HepG2 (cell line): ENCODE measurements around the gene LY6G5B. TPM values are rescaled to one million over a fixed set of nuclear protein-coding genes. Genes with fewer than 3 reads are reported as not detected.

Experiments used
- ARID3A ChIP-seq: IDR thresholded peaks from 2 replicates; pipeline ENCODE4 v1.6.1; 2012; ENCODE audit warnings: low read depth, low read length, improper control_type of control experiment
- ARNTL ChIP-seq: sonication (generic); formaldehyde crosslinking; IDR thresholded peaks from 2 replicates; pipeline ENCODE4 v1.4.0; 2020; ENCODE audit warnings: mild to moderate bottlenecking, missing genetic modification reagents
- BCL3 ChIP-seq: sonication (generic); formaldehyde crosslinking; IDR thresholded peaks from 2 replicates; pipeline ENCODE4 v1.5.1; 2020; ENCODE audit warnings: mild to moderate bottlenecking, missing genetic modification reagents, moderate library complexity
- CBX2 ChIP-seq, 2 experiments: fragments of 200-600 bp in 1 of 2; sonication (generic); formaldehyde crosslinking in 1 of 2; IDR thresholded peaks; 2 replicates each; pipeline versions ENCODE4 v1.7.0 to v1.8.1; 2018 to 2022; ENCODE audit warnings: low read depth in 2 of 2, low read length in 1 of 2, mild to moderate bottlenecking in 1 of 2, missing genetic modification reagents in 1 of 2
- ELF1 ChIP-seq: sonication (generic); formaldehyde crosslinking; IDR thresholded peaks from 2 replicates; pipeline ENCODE4 v1.4.0; 2020; ENCODE audit warnings: missing genetic modification reagents
- FOXK2 ChIP-seq: fragments of 450-650 bp; IDR thresholded peaks from 2 replicates; pipeline ENCODE4 v1.6.1; 2016
- HMGA1 ChIP-seq: sonication (generic); formaldehyde crosslinking; conservative IDR thresholded peaks from 2 replicates; pipeline ENCODE4 v1.4.0; 2020; ENCODE audit warnings: missing genetic modification reagents
- KDM6A ChIP-seq: IDR thresholded peaks from 2 replicates; pipeline ENCODE4 v1.6.1; 2016; ENCODE audit warnings: low read depth
- RARA ChIP-seq: IDR thresholded peaks from 2 replicates; pipeline ENCODE4 v1.6.1; 2016; ENCODE audit warnings: missing genetic modification reagents, missing compliant biosample characterization
- SOX5 ChIP-seq: IDR thresholded peaks from 2 replicates; pipeline ENCODE4 v1.6.1; 2016; ENCODE audit warnings: borderline replicate concordance
- SP4 ChIP-seq: sonication (generic); formaldehyde crosslinking; IDR thresholded peaks from 2 replicates; pipeline ENCODE4 v1.8.1; 2023; ENCODE audit warnings: mild to moderate bottlenecking, missing genetic modification reagents
- SRF ChIP-seq: IDR thresholded peaks from 2 replicates; pipeline ENCODE4 v1.6.1; 2011; ENCODE audit warnings: mild to moderate bottlenecking, low read depth, low read length, moderate library complexity
- SRY ChIP-seq: sonication (generic); formaldehyde crosslinking; IDR thresholded peaks from 2 replicates; pipeline ENCODE4 v1.8.0; 2022; ENCODE audit warnings: mild to moderate bottlenecking, missing genetic modification reagents
- STAT6 ChIP-seq: sonication (generic); formaldehyde crosslinking; IDR thresholded peaks from 2 replicates; pipeline ENCODE4 v1.4.0; 2020; ENCODE audit warnings: missing genetic modification reagents, mild to moderate bottlenecking, borderline replicate concordance
- TFAP4 ChIP-seq: sonication (generic); IDR thresholded peaks from 2 replicates; pipeline ENCODE4 v1.6.1; 2016; ENCODE audit warnings: low read depth, borderline replicate concordance
- YY1 ChIP-seq: IDR thresholded peaks from 2 replicates; pipeline ENCODE4 v1.6.1; 2011; ENCODE audit warnings: low read length, low read depth, moderate library complexity, mild to moderate bottlenecking; ENCODE audit not compliant: insufficient read depth, insufficient replicate concordance
- ZGPAT ChIP-seq: IDR thresholded peaks from 2 replicates; pipeline ENCODE4 v1.6.1; 2016; ENCODE audit warnings: mild to moderate bottlenecking
- ZNF224 ChIP-seq: sonication (generic); formaldehyde crosslinking; IDR thresholded peaks from 2 replicates; pipeline ENCODE4 v1.5.0; 2020; ENCODE audit warnings: mild to moderate bottlenecking, missing genetic modification reagents
- ZNF777 ChIP-seq: sonication (generic); formaldehyde crosslinking; IDR thresholded peaks from 2 replicates; pipeline ENCODE4 v1.4.0; 2020; ENCODE audit warnings: missing genetic modification reagents
- ZNF780A ChIP-seq: sonication (generic); formaldehyde crosslinking; IDR thresholded peaks from 2 replicates; pipeline ENCODE4 v1.8.0; 2022; ENCODE audit warnings: mild to moderate bottlenecking, missing genetic modification reagents, moderate library complexity
- ZNF850 ChIP-seq: sonication (generic); formaldehyde crosslinking; conservative IDR thresholded peaks from 2 replicates; pipeline ENCODE4 v1.9.0; 2021; ENCODE audit warnings: mild to moderate bottlenecking, missing genetic modification reagents
- ZNF883 ChIP-seq: sonication (generic); formaldehyde crosslinking; IDR thresholded peaks from 2 replicates; pipeline ENCODE4 v1.5.1; 2020; ENCODE audit warnings: mild to moderate bottlenecking, missing genetic modification reagents; ENCODE audit errors: not compliant biosample characterization
- ZZZ3 ChIP-seq: sonication (generic); formaldehyde crosslinking; IDR thresholded peaks from 2 replicates; pipeline ENCODE4 v1.4.0; 2020; ENCODE audit warnings: missing genetic modification reagents, mild to moderate bottlenecking, borderline replicate concordance
- polyA plus RNA-seq, 8 experiments: library from polyadenylated mRNA; depleted of rRNA in 3 of 8; stranded (reverse) in 7 of 8; unstranded in 1 of 8; fragments of >200 nt; fragmentation: Illumina TruSeq in 4 of 8; extraction: Trizol in 4 of 8; gene quantifications; 2 replicates each; pipeline versions ENCODE4 v1.2.1 to v1.2.3, GENCODE V29; 2011 to 2016; ENCODE audit warnings: low read depth in 4 of 8, missing spikeins in 1 of 8, mixed read lengths in 1 of 8; ENCODE audit not compliant: insufficient read depth in 1 of 8
- total RNA-seq, 5 experiments: library from RNA; depleted of rRNA; stranded (reverse); fragments of >200 nt; fragmentation: Illumina TruSeq; extraction: Trizol; gene quantifications; 2 replicates each; pipeline ENCODE4 v1.2.3, GENCODE V29; 2016; ENCODE audit warnings: low read depth in 1 of 5

LY6G5B gene
- total and polyA plus RNA-seq, 2 of the 13 experiments (the other 11 are each of a cell fraction or from before 2014, with no cell fraction given) = 7.8 to 15.7 TPM

- TF ChIP-seq STAT6 (no peak), ZNF780A (CRISPR knock-in tag) (0 out of 2 replicates have a peak, but pooled peaks have one; percentile 5), RARA (CRISPR knock-in tag) (peak; percentile 38; the same call in 1 of the 2 replicates), TFAP4 (no peak), KDM6A (CRISPR knock-in tag) (no peak), CBX2 (IDR thresholded peaks at IDR 0.05; ENCODE audit: low read depth, low read length) (no peak), CBX2 (CRISPR knock-in tag; IDR thresholded peaks at IDR 0.05; ENCODE audit: low read depth) (no peak), SRY (CRISPR knock-in tag) (no peak), ELF1 (0 out of 2 replicates have a peak, but pooled peaks have one; percentile 18), ZZZ3 (CRISPR knock-in tag) (no peak), ARID3A (no peak), SRF (no peak), FOXK2 (no peak), ZNF850 (CRISPR knock-in tag) (no peak), BCL3 (CRISPR knock-in tag) (no peak), YY1 (no peak), SP4 (0 out of 2 replicates have a peak, but pooled peaks have one; percentile 62), HMGA1 (CRISPR knock-in tag) (no peak), ARNTL (CRISPR knock-in tag) (no peak), ZGPAT (CRISPR knock-in tag) (no peak), ZNF777 (no peak), ZNF883 (CRISPR knock-in tag) (no peak), SOX5 (peak; percentile 28; the same call in 1 of the 2 replicates), ZNF224 (CRISPR knock-in tag) (no peak)
Measured at GRCh38 chr6:31651602-31652191, 18.1 kb upstream of the LY6G5B start (continued).
